Neural cell (in vitro differentiated cells): ENCODE measurements around the gene SNCB. TPM values are rescaled to one million over a fixed set of nuclear protein-coding genes. Genes with fewer than 3 reads are reported as not detected.

Experiments
- H2AFZ ChIP-seq: fragments of 200-600, 300-800 bp; sonication (generic), shearing (Covaris generic); 2 replicates; pipeline ENCODE4 v1.6.0; 2014; ENCODE audit warnings: low read depth, mild to moderate bottlenecking, antibody characterized with exemption, low read length, moderate library complexity
- H3F3A ChIP-seq: fragments of 200-600 bp; shearing (Covaris generic); 2 replicates; pipeline ENCODE4 v1.6.1; 2016; ENCODE audit warnings: mild to moderate bottlenecking, moderate library complexity, mixed read lengths, antibody characterized with exemption, low read length; ENCODE audit not compliant: insufficient read depth, poor library complexity, severe bottlenecking
- H3K27ac ChIP-seq: fragments of 200-600, 300-800 bp; sonication (generic), shearing (Covaris generic); 2 replicates; pipeline ENCODE4 v1.5.1; 2014; ENCODE audit warnings: mild to moderate bottlenecking, low read length, moderate library complexity
- H3K27me3 ChIP-seq: fragments of 300-800, 200-600 bp; sonication (generic), shearing (Covaris generic); 2 replicates; pipeline ENCODE4 v1.6.0; 2014; ENCODE audit warnings: mild to moderate bottlenecking, low read depth, low read length, moderate library complexity; ENCODE audit not compliant: insufficient read depth
- H3K36me3 ChIP-seq: fragments of 300-800, 200-600 bp; sonication (generic), shearing (Covaris generic); 2 replicates; pipeline ENCODE4 v1.5.1; 2014; ENCODE audit warnings: mild to moderate bottlenecking, antibody characterized with exemption, low read length, moderate library complexity; ENCODE audit not compliant: insufficient read depth
- H3K4me2 ChIP-seq: fragments of 300-800, 200-600 bp; sonication (generic), shearing (Covaris generic); 2 replicates; pipeline ENCODE4 v1.6.0; 2014; ENCODE audit warnings: mild to moderate bottlenecking, low read length
- H3K4me3 ChIP-seq: fragments of 300-800, 200-600 bp; sonication (generic), shearing (Covaris generic); 2 replicates; pipeline ENCODE4 v1.5.1; 2014; ENCODE audit warnings: mild to moderate bottlenecking, low read length, moderate library complexity
- H3K79me2 ChIP-seq: fragments of 200-600 bp; shearing (Covaris generic); replicated peaks from 2 replicates; pipeline ENCODE4 v1.6.0; 2014; ENCODE audit warnings: mild to moderate bottlenecking, low read length, moderate library complexity; ENCODE audit not compliant: insufficient read depth
- H3K9ac ChIP-seq: fragments of 300-800, 200-600 bp; sonication (generic), shearing (Covaris generic); 2 replicates; pipeline ENCODE4 v1.6.1; 2016; ENCODE audit warnings: mild to moderate bottlenecking, low read length, mixed read lengths
- H3K9me2 ChIP-seq: fragments of 200-600 bp; shearing (Covaris generic); 2 replicates; pipeline ENCODE4 v1.6.1; 2016; ENCODE audit warnings: mild to moderate bottlenecking, low read length, mixed read lengths; ENCODE audit not compliant: insufficient read depth
- H3K9me3 ChIP-seq: fragments of 200-600, 300-800 bp; sonication (generic), shearing (Covaris generic); 2 replicates; pipeline ENCODE4 v1.6.1; 2016; ENCODE audit warnings: mild to moderate bottlenecking, mixed run types, low read length, moderate library complexity, mixed read lengths
- H4K20me1 ChIP-seq: fragments of 200-600 bp; shearing (Covaris generic); 2 replicates; pipeline ENCODE4 v1.6.1; 2016; ENCODE audit warnings: mild to moderate bottlenecking, mixed run types; ENCODE audit not compliant: insufficient read depth
- EP300 ChIP-seq: fragments of 450-650 bp; conservative IDR thresholded peaks from 2 replicates; pipeline ENCODE4 v1.6.1; 2014; ENCODE audit warnings: antibody characterized with exemption, mild to moderate bottlenecking, moderate library complexity; ENCODE audit not compliant: poor library complexity, severe bottlenecking
- EZH2 ChIP-seq: fragments of 200-600, 300-800 bp; shearing (Covaris generic), sonication (generic); IDR thresholded peaks from 2 replicates; pipeline ENCODE4 v1.6.1; 2014; ENCODE audit warnings: antibody characterized with exemption, low read length, borderline replicate concordance, mild to moderate bottlenecking; ENCODE audit not compliant: insufficient read depth, poor library complexity, severe bottlenecking
- MXI1 ChIP-seq: fragments of 450-650 bp; conservative IDR thresholded peaks from 2 replicates; pipeline ENCODE4 v1.6.1; 2014; ENCODE audit warnings: antibody characterized with exemption, mild to moderate bottlenecking; ENCODE audit not compliant: poor library complexity, severe bottlenecking
- POLR2AphosphoS5 ChIP-seq: IDR thresholded peaks from 2 replicates; pipeline ENCODE4 v1.6.1; 2012
- RAD21 ChIP-seq: fragments of 450-650 bp; conservative IDR thresholded peaks from 2 replicates; pipeline ENCODE4 v1.6.1; 2014; ENCODE audit warnings: antibody characterized with exemption, mild to moderate bottlenecking, moderate library complexity
- SMC3 ChIP-seq: fragments of 450-650 bp; conservative IDR thresholded peaks from 2 replicates; pipeline ENCODE4 v1.6.1; 2014; ENCODE audit warnings: antibody characterized with exemption, mild to moderate bottlenecking, moderate library complexity; ENCODE audit not compliant: poor library complexity
- TAF1 ChIP-seq: IDR thresholded peaks from 2 replicates; pipeline ENCODE4 v1.6.1; 2012; ENCODE audit warnings: low read depth
- polyA plus RNA-seq: library from polyadenylated mRNA; depleted of rRNA; stranded (reverse); fragments of >200 nt; gene quantifications from 2 replicates; pipeline ENCODE4 v1.2.3, GENCODE V29; 2014
- TF ChIP-seq, protein P1 (sequence below): fragments of 450-650 bp; IDR thresholded peaks from 2 replicates; pipeline ENCODE4 v1.5.1; 2014; ENCODE audit warnings: antibody characterized with exemption, mild to moderate bottlenecking, moderate library complexity; ENCODE audit not compliant: poor library complexity, severe bottlenecking
- TF ChIP-seq, protein P2 (sequence below): IDR thresholded peaks from 2 replicates; pipeline ENCODE4 v1.6.1; 2012; ENCODE audit warnings: borderline replicate concordance

SNCB gene
- polyA plus RNA-seq, 1 donor from 2014 or later, result 10.1 TPM

DNA sequence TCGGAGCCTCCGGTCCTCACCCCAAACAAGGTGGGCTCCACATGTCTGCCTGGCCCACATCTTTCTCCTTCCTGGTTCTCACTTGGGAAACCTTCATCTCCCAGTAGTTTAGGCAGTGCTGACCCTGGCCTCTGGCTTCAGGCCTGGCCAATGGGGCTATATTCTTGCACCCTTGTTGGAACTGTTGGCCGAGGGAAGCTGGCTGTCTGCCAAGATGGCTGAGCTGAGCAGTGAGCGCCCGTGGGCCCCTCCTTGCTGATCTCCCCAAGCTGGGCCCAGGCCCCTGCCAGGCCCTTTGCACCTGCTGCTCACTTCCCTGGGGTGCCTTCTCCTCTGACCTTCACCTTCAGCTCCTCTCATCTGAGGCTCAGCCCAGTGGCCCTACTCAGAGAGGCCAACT, 48.2 kb upstream of the SNCB start:
- H3K9me2 ChIP-seq, result no peaks in the 10 kb centered on the region
- no peaks in the 10 kb centered on the region for H3K27me3 ChIP-seq
- H3K9ac ChIP-seq, result no peak overlapping the region
- H3K4me2 ChIP-seq, result no peak overlapping the region
- TF ChIP-seq SMC3, result no peak
- TF ChIP-seq POLR2AphosphoS5, result no peak
- no peak for TF ChIP-seq TAF1
- TF ChIP-seq RAD21, result no peak
- no peak for TF ChIP-seq EZH2
- TF ChIP-seq, protein P1, sequence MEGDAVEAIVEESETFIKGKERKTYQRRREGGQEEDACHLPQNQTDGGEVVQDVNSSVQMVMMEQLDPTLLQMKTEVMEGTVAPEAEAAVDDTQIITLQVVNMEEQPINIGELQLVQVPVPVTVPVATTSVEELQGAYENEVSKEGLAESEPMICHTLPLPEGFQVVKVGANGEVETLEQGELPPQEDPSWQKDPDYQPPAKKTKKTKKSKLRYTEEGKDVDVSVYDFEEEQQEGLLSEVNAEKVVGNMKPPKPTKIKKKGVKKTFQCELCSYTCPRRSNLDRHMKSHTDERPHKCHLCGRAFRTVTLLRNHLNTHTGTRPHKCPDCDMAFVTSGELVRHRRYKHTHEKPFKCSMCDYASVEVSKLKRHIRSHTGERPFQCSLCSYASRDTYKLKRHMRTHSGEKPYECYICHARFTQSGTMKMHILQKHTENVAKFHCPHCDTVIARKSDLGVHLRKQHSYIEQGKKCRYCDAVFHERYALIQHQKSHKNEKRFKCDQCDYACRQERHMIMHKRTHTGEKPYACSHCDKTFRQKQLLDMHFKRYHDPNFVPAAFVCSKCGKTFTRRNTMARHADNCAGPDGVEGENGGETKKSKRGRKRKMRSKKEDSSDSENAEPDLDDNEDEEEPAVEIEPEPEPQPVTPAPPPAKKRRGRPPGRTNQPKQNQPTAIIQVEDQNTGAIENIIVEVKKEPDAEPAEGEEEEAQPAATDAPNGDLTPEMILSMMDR, result no peak
- TF ChIP-seq, protein P2, sequence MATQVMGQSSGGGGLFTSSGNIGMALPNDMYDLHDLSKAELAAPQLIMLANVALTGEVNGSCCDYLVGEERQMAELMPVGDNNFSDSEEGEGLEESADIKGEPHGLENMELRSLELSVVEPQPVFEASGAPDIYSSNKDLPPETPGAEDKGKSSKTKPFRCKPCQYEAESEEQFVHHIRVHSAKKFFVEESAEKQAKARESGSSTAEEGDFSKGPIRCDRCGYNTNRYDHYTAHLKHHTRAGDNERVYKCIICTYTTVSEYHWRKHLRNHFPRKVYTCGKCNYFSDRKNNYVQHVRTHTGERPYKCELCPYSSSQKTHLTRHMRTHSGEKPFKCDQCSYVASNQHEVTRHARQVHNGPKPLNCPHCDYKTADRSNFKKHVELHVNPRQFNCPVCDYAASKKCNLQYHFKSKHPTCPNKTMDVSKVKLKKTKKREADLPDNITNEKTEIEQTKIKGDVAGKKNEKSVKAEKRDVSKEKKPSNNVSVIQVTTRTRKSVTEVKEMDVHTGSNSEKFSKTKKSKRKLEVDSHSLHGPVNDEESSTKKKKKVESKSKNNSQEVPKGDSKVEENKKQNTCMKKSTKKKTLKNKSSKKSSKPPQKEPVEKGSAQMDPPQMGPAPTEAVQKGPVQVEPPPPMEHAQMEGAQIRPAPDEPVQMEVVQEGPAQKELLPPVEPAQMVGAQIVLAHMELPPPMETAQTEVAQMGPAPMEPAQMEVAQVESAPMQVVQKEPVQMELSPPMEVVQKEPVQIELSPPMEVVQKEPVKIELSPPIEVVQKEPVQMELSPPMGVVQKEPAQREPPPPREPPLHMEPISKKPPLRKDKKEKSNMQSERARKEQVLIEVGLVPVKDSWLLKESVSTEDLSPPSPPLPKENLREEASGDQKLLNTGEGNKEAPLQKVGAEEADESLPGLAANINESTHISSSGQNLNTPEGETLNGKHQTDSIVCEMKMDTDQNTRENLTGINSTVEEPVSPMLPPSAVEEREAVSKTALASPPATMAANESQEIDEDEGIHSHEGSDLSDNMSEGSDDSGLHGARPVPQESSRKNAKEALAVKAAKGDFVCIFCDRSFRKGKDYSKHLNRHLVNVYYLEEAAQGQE, result no peak
- TF ChIP-seq EP300, result no peak
- TF ChIP-seq MXI1, result no peak
- no peaks in the 10 kb centered on the region for H4K20me1 ChIP-seq
- no peak overlapping the region for H3K27ac ChIP-seq
- H3K4me3 ChIP-seq, result no peak overlapping the region
- no peaks in the 10 kb centered on the region for H3F3A ChIP-seq
- no peak overlapping the region for H2AFZ ChIP-seq
- H3K79me2 ChIP-seq, result no peaks in the 10 kb centered on the region
- H3K36me3 ChIP-seq, result no peaks in the 10 kb centered on the region
- no peaks in the 10 kb centered on the region for H3K9me3 ChIP-seq

DNA sequence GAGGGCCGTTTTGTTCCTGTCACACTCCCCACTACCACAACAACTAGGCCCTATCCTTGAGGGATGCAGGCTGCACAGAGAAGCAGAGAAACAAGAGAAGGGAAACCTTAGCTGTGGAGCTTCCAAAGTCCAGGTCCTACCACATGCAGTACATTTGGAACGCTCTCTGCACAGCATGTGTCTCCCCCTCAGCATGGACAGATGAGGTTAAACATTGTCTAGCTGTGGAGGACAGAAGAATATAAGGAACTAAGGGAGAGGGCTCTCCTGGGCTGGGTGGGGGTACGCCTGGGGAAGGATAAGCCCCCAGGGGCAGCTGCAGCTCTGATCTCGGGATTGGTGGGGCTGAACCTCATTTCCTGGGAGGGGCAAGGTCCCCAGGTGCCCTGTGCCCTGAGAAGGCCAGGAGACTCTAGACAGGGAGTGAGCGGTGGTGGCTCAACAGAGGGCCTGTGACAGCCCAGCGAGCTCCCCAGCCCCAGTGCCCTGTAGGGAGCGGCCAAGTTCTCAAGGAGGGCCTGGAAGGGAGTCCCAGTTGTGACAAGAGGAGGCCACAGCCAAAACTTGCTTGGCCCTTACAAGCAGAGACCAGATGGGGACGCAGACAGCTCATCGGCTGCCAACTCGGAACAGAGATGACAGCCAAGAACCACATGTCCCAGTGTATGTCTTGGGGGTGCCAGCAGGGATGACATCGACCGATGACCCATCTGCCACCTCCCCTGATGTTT, 47.0 kb upstream of the SNCB start:
- TF ChIP-seq EZH2 (no peak), SMC3 (no peak), RAD21 (no peak), EP300 (no peak), TAF1 (no peak)
- TF ChIP-seq, protein P2, result no peak
- H3K27ac ChIP-seq, result no peak overlapping the region

More for the DNA sequence above, 47.0 kb upstream of the SNCB start:
- H3K36me3 ChIP-seq, result no peaks in the 10 kb centered on the region
- H3K9me3 ChIP-seq, result no peaks in the 10 kb centered on the region
- H3K79me2 ChIP-seq, result no peaks in the 10 kb centered on the region
- H3K27me3 ChIP-seq, result no peaks in the 10 kb centered on the region
- H3K4me2 ChIP-seq, result no peak overlapping the region
- H2AFZ ChIP-seq, result no peak overlapping the region
- no peak overlapping the region for H3K9ac ChIP-seq
- no peaks in the 10 kb centered on the region for H3K9me2 ChIP-seq
- no peak overlapping the region for H3K4me3 ChIP-seq
- H4K20me1 ChIP-seq, result no peaks in the 10 kb centered on the region
- H3F3A ChIP-seq, result no peaks in the 10 kb centered on the region
